Esophagus muscularis mucosa (tissue), 4 donors: ENCODE data around the gene RPS6KA2. TPM values are rescaled to one million over a fixed set of nuclear protein-coding genes. Genes with fewer than 3 reads are reported as not detected.

Source experiments
- DNase-seq: peaks from one replicate; pipeline ENCODE4 v3.0.0-alpha.2; 2017; ENCODE audit errors: extremely low spot score
- H3K27ac ChIP-seq, 4 donors: fragments of 200-600 bp; sonication (generic); replicated peaks in 1 of 4; 1 replicate in 3 of 4; 2 replicates in 1 of 4; pipeline ENCODE4 v1.5.1; 2016 to 2019; ENCODE audit warnings: mild to moderate bottlenecking in 1 of 4
- H3K27me3 ChIP-seq, 4 donors: fragments of 200-600 bp; sonication (generic); one replicate each; pipeline versions ENCODE4 v1.5.1 to v1.6.0; 2016 to 2019
- H3K36me3 ChIP-seq, 4 donors: fragments of 200-600 bp; sonication (generic); one replicate each; pipeline ENCODE4 v1.5.1; 2016 to 2019
- H3K4me1 ChIP-seq, 4 donors: fragments of 200-600 bp; sonication (generic); one replicate each; pipeline ENCODE4 v1.5.1; 2016 to 2019
- H3K4me3 ChIP-seq, 4 donors: fragments of 200-600 bp; sonication (generic); 1 replicate in 2 of 4; 2 replicates in 2 of 4; pipeline ENCODE4 v1.5.1; 2016 to 2019; ENCODE audit warnings: mild to moderate bottlenecking in 4 of 4, moderate library complexity in 1 of 4
- H3K9me3 ChIP-seq, 4 donors: fragments of 200-600 bp; sonication (generic); 1 replicate in 3 of 4; 2 replicates in 1 of 4; pipeline ENCODE4 v1.5.1; 2016 to 2019
- CTCF ChIP-seq, 3 experiments: fragments of 200-600 bp in 2 of 3; fragments of 450-650 bp in 1 of 3; sonication (generic) in 2 of 3; IDR thresholded peaks; one replicate each; pipeline ENCODE4 v1.5.1; 2017 to 2019; ENCODE audit warnings: antibody characterized with exemption in 3 of 3, mild to moderate bottlenecking in 2 of 3, moderate library complexity in 1 of 3
- EP300 ChIP-seq: sonication (generic); formaldehyde crosslinking; IDR thresholded peaks from one replicate; pipeline ENCODE4 v1.6.1; 2017; ENCODE audit warnings: antibody characterized with exemption
- POLR2A ChIP-seq: fragments of 450-650 bp; IDR thresholded peaks from one replicate; pipeline ENCODE4 v1.6.1; 2017; ENCODE audit warnings: antibody characterized with exemption, moderate library complexity, mild to moderate bottlenecking, low read depth
- POLR2AphosphoS5 ChIP-seq, 2 donors: sonication (generic); formaldehyde crosslinking; IDR thresholded peaks; one replicate each; pipeline ENCODE4 v1.6.1; 2017; ENCODE audit warnings: antibody characterized with exemption in 2 of 2
- WGBS: methylation state at CpG from one replicate; pipeline ENCODE4 v1.1.5; 2018; 5-methylcytosine and 5-hydroxymethylcytosine counted together
- intact Hi-C: fragments of 100-400 bp; cut with DNase I; formaldehyde crosslinking; loops from one replicate; pipeline ENCODE4 v1.15.1; 2023
- total RNA-seq, 4 donors: library from RNA; depleted of rRNA; stranded (reverse); fragments of >200 nt; gene quantifications; one replicate each; pipeline versions ENCODE4 v1.1.0 to v1.2.1, GENCODE V29; 2016

The RPS6KA2 gene
- total RNA-seq, 4 donors from 2014 or later, result 83.9 to 126 (median 112) TPM

GRCh38 chr6:166618251-166618650, 8.8 kb downstream of the RPS6KA2 start:
- H3K4me3 ChIP-seq, result no peak overlapping the region
- H3K36me3 ChIP-seq, result peaks cover 0 to 14% (median 10%) of the 10 kb centered on the region in 4 donors
- H3K4me1 ChIP-seq, result peaks cover 67 to 90% (median 81%) of the 10 kb centered on the region in 4 donors
- no peaks in the 10 kb centered on the region for H3K27me3 ChIP-seq
- intact Hi-C loops, result no loop called here
- TF ChIP-seq POLR2A (no peak), POLR2AphosphoS5 (IDR thresholded peaks at IDR 0.05) (no peak), CTCF (IDR thresholded peaks at IDR 0.05) (no peak), EP300 (no peak)
- H3K27ac ChIP-seq, result peak overlapping the region in 2 of 4 donors; percentile 73 to 79
- DNase-seq, result no peak
- 91% methylated on average over 4 of the region's 4 CpGs for WGBS
- H3K9me3 ChIP-seq, result no peaks in the 10 kb centered on the region

GRCh38 chr6:166617359-166617758, 9.7 kb downstream of the RPS6KA2 start:
- Histone ChIP-seq H3K4me3 (no peak overlapping the region), H3K27ac (peak overlapping the region in 1 of 4 donors; percentile 73), H3K9me3 (no peaks in the 10 kb centered on the region), H3K27me3 (no peaks in the 10 kb centered on the region), H3K36me3 (peaks cover 0 to 14% (median 10%) of the 10 kb centered on the region in 4 donors), H3K4me1 (peaks cover 62 to 90% (median 83%) of the 10 kb centered on the region in 4 donors)
- no peak for TF ChIP-seq POLR2A
- TF ChIP-seq EP300, result no peak
- no peak for TF ChIP-seq CTCF (IDR thresholded peaks at IDR 0.05)
- no peak for TF ChIP-seq POLR2AphosphoS5 (IDR thresholded peaks at IDR 0.05)
- intact Hi-C loops, result no loop called here
- DNase-seq, result no peak
- 95% methylated on average over 7 of the region's 7 CpGs for WGBS

GRCh38 chr6:166616261-166617238, 10.5 kb downstream of the RPS6KA2 start:
- TF ChIP-seq CTCF (IDR thresholded peaks at IDR 0.05) (no peak), POLR2AphosphoS5 (IDR thresholded peaks at IDR 0.05) (no peak), POLR2A (no peak), EP300 (no peak)
- intact Hi-C loops, result no loop called here
- H3K4me1 ChIP-seq, result peaks cover 60 to 85% (median 83%) of the 10 kb centered on the region in 4 donors
- H3K9me3 ChIP-seq, result no peaks in the 10 kb centered on the region
- H3K27me3 ChIP-seq, result no peaks in the 10 kb centered on the region
- no peak for DNase-seq
- H3K4me3 ChIP-seq, result no peak overlapping the region
- 97% methylated on average over 21 of the region's 22 CpGs for WGBS
- H3K36me3 ChIP-seq, result peaks cover 0 to 14% (median 10%) of the 10 kb centered on the region in 4 donors
- peak overlapping the region in 2 of 4 donors; percentile 38 to 74 for H3K27ac ChIP-seq

- peak overlapping the region; percentile 59 to 74 (median 66) for H3K27ac ChIP-seq
- H3K36me3 ChIP-seq, result peaks cover 0 to 14% (median 10%) of the 10 kb centered on the region in 4 donors
- TF ChIP-seq POLR2A (no peak), EP300 (peak; percentile 35), CTCF (IDR thresholded peaks at IDR 0.05) (no peak), POLR2AphosphoS5 (IDR thresholded peaks at IDR 0.05) (peak; percentile 63 to 85)
- H3K9me3 ChIP-seq, result no peaks in the 10 kb centered on the region
- H3K4me3 ChIP-seq, result no peak overlapping the region
- intact Hi-C loops, result no loop called here
- no peak for DNase-seq
- WGBS, result 85% methylated on average over 19 of the region's 21 CpGs
- H3K27me3 ChIP-seq, result no peaks in the 10 kb centered on the region
- peaks cover 47 to 72% (median 70%) of the 10 kb centered on the region in 4 donors for H3K4me1 ChIP-seq
These were observed 11.8 kb downstream of the RPS6KA2 start for GRCh38 chr6:166615059-166615770.
